Neural cell (in vitro differentiated cells): Measurements from ENCODE around the gene STX17.

Experiments
- CTCF ChIP-seq: fragments of 450-650 bp; IDR thresholded peaks from 2 replicates; pipeline ENCODE4 v1.5.1; 2014; ENCODE audit warnings: antibody characterized with exemption, mild to moderate bottlenecking, moderate library complexity; ENCODE audit not compliant: poor library complexity, severe bottlenecking
- EP300 ChIP-seq: fragments of 450-650 bp; conservative IDR thresholded peaks from 2 replicates; pipeline ENCODE4 v1.6.1; 2014; ENCODE audit warnings: antibody characterized with exemption, mild to moderate bottlenecking, moderate library complexity; ENCODE audit not compliant: poor library complexity, severe bottlenecking
- EZH2 ChIP-seq: fragments of 200-600, 300-800 bp; shearing (Covaris generic), sonication (generic); IDR thresholded peaks from 2 replicates; pipeline ENCODE4 v1.6.1; 2014; ENCODE audit warnings: antibody characterized with exemption, low read length, borderline replicate concordance, mild to moderate bottlenecking; ENCODE audit not compliant: insufficient read depth, poor library complexity, severe bottlenecking
- MXI1 ChIP-seq: fragments of 450-650 bp; conservative IDR thresholded peaks from 2 replicates; pipeline ENCODE4 v1.6.1; 2014; ENCODE audit warnings: antibody characterized with exemption, mild to moderate bottlenecking; ENCODE audit not compliant: poor library complexity, severe bottlenecking
- POLR2AphosphoS5 ChIP-seq: IDR thresholded peaks from 2 replicates; pipeline ENCODE4 v1.6.1; 2012
- SMC3 ChIP-seq: fragments of 450-650 bp; conservative IDR thresholded peaks from 2 replicates; pipeline ENCODE4 v1.6.1; 2014; ENCODE audit warnings: antibody characterized with exemption, mild to moderate bottlenecking, moderate library complexity; ENCODE audit not compliant: poor library complexity
- TAF1 ChIP-seq: IDR thresholded peaks from 2 replicates; pipeline ENCODE4 v1.6.1; 2012; ENCODE audit warnings: low read depth
- TF ChIP-seq, protein P1 (sequence below): IDR thresholded peaks from 2 replicates; pipeline ENCODE4 v1.6.1; 2012; ENCODE audit warnings: borderline replicate concordance

DNA sequence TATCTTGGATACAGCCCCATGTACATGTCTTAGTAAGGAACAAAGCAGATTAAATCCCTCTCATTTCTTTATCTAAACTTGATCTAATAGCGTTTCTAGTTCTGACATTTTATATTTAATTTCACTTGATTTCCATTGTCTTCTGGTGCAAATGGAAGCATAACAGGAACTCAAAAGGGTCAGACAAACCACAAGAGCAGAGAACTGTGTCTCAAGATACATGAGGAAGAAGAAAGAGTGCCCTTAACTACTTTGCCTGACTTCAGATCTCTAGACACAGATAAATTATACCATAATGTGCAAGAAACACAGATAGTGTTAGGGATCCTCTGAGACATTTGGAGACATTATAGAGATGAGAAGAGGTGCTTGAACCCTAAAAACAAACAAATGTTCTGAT, 20.7 kb upstream of the STX17 start:
- TF ChIP-seq CTCF (no peak), POLR2AphosphoS5 (no peak), EZH2 (no peak), MXI1 (no peak), EP300 (no peak), TAF1 (no peak), SMC3 (no peak)
- TF ChIP-seq, protein P1, sequence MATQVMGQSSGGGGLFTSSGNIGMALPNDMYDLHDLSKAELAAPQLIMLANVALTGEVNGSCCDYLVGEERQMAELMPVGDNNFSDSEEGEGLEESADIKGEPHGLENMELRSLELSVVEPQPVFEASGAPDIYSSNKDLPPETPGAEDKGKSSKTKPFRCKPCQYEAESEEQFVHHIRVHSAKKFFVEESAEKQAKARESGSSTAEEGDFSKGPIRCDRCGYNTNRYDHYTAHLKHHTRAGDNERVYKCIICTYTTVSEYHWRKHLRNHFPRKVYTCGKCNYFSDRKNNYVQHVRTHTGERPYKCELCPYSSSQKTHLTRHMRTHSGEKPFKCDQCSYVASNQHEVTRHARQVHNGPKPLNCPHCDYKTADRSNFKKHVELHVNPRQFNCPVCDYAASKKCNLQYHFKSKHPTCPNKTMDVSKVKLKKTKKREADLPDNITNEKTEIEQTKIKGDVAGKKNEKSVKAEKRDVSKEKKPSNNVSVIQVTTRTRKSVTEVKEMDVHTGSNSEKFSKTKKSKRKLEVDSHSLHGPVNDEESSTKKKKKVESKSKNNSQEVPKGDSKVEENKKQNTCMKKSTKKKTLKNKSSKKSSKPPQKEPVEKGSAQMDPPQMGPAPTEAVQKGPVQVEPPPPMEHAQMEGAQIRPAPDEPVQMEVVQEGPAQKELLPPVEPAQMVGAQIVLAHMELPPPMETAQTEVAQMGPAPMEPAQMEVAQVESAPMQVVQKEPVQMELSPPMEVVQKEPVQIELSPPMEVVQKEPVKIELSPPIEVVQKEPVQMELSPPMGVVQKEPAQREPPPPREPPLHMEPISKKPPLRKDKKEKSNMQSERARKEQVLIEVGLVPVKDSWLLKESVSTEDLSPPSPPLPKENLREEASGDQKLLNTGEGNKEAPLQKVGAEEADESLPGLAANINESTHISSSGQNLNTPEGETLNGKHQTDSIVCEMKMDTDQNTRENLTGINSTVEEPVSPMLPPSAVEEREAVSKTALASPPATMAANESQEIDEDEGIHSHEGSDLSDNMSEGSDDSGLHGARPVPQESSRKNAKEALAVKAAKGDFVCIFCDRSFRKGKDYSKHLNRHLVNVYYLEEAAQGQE = no peak
